ENCODE measurements around the gene CRYBG1. TPM values are rescaled to one million over a fixed set of nuclear protein-coding genes. Genes with fewer than 3 reads are reported as not detected.

Gene CRYBG1
- total RNA-seq, 1 experiment from 2014 or later, result 31.3 TPM

- no peak for DNase-seq (ENCODE audit: low spot score)
Measured at GRCh38 chr6:106460481-106460880, 100.0 kb downstream of the CRYBG1 start.

GRCh38 chr6:106461084-106461483 is 100.6 kb downstream of the CRYBG1 start:
- DNase-seq (ENCODE audit: low spot score), result no peak

GRCh38 chr6:106462923-106463557 is 102.5 kb downstream of the CRYBG1 start:
- no peak for DNase-seq (ENCODE audit: low spot score)

DNA sequence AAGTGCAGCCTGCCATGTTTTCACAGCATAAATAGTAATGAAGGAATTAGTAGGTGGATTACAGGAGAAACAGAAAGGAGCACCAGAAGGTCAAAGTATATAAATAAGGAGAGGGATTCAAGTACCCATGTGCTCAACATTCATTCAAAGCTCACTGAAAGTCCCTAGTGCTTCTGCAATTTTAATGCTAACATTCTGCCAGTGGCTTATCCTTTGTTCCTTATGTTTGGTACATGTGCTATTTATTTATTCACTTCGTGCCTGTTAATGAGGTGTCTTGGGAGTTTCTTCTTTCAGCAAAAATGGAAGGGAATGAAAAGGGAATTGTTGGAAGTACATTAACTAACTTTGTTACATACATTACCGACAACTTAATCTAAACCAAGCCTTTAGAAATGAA is 105.7 kb downstream of the CRYBG1 start:
- DNase-seq (ENCODE audit: low spot score), result no peak

- DNase-seq (ENCODE audit: low spot score), result no peak
Measured at GRCh38 chr6:106468935-106469334, 108.4 kb downstream of the CRYBG1 start.

DNA sequence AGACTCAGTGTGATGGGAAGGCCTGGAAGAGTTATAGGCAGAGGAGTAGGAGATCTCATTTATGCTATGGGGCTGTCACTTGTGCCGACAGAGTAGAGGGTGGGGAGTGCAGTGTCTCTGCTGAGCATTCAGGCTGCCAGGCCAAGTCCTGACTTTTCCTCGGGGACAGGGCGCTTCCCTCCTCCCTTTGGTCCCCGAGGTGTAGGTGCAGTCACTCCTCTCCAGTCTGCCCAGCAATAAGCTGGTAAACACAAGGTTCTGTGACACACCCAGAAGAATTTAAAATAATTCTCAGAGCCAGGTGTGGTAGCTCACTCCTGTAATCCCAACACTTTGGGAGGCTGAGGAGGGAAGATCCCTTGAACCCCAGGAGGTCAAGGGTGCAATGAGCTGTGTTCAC is 109.4 kb downstream of the CRYBG1 start:
- no peak for DNase-seq (ENCODE audit: low spot score)

DNA sequence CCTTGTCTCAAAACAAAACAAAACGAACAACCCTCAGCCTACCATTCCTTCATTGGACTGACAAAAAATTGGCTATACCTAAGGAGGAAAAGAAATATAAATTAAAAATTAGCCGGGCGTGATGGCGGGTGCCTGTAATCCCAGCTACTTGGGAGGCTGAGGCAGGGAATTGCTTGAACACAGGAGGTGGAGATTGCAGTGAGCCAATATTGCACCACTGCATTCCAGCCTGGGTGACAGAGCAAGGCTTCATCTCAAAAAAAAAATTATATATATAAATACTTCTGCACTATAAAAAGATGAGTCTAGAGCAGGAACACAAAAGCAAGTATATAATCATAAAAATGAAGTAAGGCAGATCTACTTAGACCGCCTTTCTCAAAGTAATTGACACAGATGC is 109.8 kb downstream of the CRYBG1 start:
- DNase-seq (ENCODE audit: low spot score), result no peak

DNA sequence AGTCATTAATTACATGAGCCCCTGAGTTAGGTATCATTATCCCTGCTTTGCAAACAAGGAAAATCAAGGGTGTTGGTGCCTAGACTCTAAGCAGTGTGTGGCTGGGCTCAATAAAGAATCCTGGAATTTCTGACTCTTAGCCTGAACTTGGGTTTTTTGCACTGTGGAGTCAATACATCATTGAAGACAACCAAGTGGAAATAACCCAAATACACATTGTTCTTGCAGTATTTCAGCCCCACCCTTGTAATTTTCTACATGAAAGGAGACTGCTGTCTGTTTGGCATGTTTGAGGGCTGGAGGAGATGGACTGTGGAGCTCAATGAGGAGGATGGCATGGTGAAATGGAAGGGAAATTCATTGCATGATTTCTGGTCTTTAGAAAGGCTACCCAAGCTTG is 110.3 kb downstream of the CRYBG1 start:
- no peak for DNase-seq (ENCODE audit: low spot score)

DNA sequence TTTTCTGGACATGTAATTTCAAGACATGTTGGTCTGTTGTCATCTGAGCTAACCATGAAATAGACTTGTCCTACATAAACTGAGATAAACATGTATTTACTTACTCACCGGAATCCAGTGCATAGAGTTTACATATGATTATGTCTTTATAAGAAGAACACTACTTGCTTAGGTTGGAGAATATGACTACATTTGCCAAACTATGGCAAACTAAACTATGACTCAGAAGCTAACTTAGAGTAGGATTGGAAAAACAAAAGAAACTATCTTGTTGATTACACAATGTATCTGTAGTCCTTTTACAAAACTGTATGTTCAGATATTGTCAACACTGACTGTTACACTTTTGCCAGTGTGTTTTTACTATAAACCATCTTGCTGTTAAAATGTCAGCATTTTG is 113.3 kb downstream of the CRYBG1 start:
- DNase-seq (ENCODE audit: low spot score), result no peak

DNA sequence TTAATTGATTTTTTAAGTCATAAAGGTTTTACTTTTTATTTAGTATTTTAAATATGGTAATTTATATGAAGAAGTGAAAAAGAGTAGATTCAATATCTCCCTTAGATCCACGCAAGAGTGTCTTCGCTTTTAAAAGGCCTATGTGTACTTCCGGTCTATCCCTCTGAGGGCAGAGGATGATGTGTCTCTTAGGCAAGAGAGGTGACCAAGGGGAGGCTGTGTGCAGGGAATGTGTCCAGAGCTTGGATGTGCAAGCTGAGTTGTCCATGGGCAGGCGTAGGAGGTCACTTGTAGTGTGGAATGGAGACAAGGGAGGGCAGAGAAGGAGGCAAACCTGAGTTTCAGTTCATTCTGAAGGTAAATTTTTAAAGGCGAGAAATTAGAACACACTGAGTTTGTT is 113.9 kb downstream of the CRYBG1 start:
- DNase-seq (ENCODE audit: low spot score), result no peak

DNA sequence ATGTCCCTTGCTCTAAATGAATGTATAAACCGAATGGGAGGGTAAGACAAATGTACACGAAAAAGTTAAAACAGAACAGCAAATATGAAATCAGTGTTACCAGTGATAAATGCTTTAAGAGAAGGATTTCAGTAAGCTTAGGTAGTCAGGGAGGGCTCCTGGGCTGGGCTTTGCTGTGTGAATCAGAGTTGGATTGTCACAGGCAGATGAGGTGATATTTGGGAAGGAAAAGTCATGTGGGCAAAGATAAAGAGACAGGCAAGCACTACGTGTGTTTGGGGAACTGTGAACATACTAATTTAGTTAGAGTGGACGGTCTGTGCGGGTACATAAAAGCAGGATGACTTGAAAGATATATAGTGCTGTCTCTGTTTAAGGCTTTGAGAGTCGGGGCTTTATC is 114.8 kb downstream of the CRYBG1 start:
- no peak for DNase-seq (ENCODE audit: low spot score)

- no peak for DNase-seq (ENCODE audit: low spot score)
Measured at GRCh38 chr6:106476331-106477105, 116.0 kb downstream of the CRYBG1 start.

- DNase-seq (ENCODE audit: low spot score), result no peak
Measured at GRCh38 chr6:106477146-106477545, 116.6 kb downstream of the CRYBG1 start.

- DNase-seq (ENCODE audit: low spot score), result no peak
Measured at GRCh38 chr6:106477790-106478189, 117.3 kb downstream of the CRYBG1 start.

DNA sequence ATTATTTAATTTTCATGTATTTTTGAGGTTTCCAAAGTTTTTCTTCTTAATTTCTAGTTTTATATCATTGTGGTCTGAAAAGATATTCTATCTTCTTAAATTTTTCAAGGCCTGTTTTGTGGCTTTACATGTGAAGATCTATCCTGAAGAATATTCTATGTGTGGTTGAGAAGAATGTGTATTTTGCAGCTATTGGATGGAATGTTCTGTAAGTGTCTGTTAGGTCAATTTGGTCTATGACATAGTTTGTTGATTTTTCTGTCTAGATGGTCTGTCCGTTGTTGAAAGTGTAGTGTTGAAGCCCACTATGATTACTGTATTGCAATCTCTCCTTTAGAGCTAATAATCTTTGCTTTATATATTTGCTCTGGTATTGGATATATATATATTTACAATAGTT is 125.7 kb downstream of the CRYBG1 start:
- no peak for DNase-seq (ENCODE audit: low spot score)

GRCh38 chr6:106488494-106489370 is 128.2 kb downstream of the CRYBG1 start:
- no peak for DNase-seq (ENCODE audit: low spot score)

GRCh38 chr6:106490030-106490429 is 129.5 kb downstream of the CRYBG1 start:
- DNase-seq (ENCODE audit: low spot score), result no peak

DNA sequence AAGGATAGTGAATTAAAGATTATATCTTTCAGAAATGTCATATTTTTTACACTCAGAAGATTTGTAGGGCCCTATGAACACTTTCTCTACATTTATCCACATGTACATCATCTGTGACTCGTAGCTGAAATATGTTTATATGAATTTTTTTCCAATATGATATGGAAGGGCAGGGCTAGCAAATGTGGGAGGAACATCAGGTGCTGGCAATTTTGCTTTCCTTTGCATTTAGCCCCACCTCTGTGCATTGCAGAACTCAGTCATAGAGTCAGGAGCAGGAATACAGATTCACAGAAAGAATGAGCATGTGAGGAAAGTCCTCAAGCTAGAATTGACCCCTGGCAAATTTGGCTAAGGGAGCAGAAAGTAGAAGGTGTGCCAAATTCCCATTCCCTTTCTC is 129.9 kb downstream of the CRYBG1 start:
- no peak for DNase-seq (ENCODE audit: low spot score)

DNA sequence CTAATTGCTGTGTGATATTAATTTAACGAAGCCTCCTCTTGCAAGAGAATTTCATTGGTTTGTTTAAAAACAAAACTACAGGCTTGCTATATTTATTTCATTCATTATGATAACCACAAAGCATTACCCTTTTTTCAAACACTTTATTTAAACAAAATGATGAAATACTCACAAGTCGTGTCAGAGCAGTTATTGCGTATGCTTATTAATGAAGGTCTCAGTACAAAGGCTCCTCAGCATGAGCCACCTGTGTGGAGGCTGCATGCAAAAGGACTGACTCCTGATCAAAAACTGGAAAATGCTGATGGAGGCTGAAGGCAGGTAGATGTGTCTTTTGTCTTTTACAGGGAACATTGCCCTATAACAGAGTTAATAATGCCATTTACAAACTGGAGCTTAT is 130.5 kb downstream of the CRYBG1 start:
- DNase-seq (ENCODE audit: low spot score), result no peak

DNA sequence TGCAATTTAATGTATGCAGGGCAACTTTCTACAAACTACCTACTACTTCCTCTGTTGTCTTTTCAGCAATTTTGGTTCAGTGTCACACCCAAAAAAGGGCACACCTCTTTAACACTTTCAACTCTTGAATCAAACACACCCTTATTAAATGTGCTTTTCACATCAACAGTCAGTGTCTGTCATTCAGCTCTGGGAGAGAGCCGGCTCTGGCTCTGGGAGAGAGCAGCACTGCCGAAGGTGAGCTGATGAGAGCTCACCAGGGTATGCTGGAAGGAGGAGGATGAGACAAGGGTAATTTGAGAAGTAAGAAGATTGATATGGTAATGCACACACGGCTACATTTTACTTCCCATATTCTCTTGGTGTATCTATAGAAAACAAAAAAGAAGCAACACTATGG is 134.5 kb downstream of the CRYBG1 start:
- DNase-seq (ENCODE audit: low spot score), result no peak

- DNase-seq (ENCODE audit: low spot score), result no peak
Measured at GRCh38 chr6:106496823-106497222, 136.3 kb downstream of the CRYBG1 start.

DNA sequence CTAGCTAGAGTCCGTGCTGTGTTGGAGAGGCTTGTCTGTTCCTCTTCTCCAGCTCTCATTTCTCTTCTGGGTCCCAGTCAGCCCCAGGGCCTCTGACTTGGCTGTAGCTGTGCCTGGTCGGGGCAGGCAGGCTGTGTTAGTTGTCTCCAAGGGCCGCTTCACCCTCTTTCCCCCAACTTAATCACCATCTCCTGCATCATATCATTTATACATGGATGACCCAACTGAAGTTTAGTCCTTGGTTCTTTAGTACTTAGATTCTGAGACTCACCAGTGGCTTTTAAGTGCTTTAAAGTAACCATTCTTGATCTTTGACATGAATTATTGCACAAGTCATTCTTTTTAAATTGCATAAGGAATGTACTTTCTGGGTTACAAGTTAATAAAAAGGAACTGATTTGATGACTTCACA is 141.4 kb downstream of the CRYBG1 start:
- no peak for DNase-seq (ENCODE audit: low spot score)

Data from HT-29 (cell line).